Ishikawa (cell line): ENCODE data around the gene RUSC2.
A peak's percentile ranks its signal among the peaks of the same experiment; 100 is the strongest.

Experiments
- CEBPB ChIP-seq: IDR thresholded peaks from 2 replicates; pipeline ENCODE4 v1.6.1; 2012
- CREB1 ChIP-seq: IDR thresholded peaks from 2 replicates; pipeline ENCODE4 v1.6.1; 2012; ENCODE audit warnings: low read depth
- EGR1 ChIP-seq: IDR thresholded peaks from 2 replicates; pipeline ENCODE4 v1.6.1; 2012
- EP300 ChIP-seq: IDR thresholded peaks from 2 replicates; pipeline ENCODE4 v1.6.1; 2012; ENCODE audit warnings: borderline replicate concordance
- FOXM1 ChIP-seq: IDR thresholded peaks from 2 replicates; pipeline ENCODE4 v1.6.1; 2012; ENCODE audit warnings: low read depth, borderline replicate concordance
- MAX ChIP-seq: IDR thresholded peaks from 2 replicates; pipeline ENCODE4 v1.6.1; 2012
- NFIC ChIP-seq: IDR thresholded peaks from 2 replicates; pipeline ENCODE4 v1.6.1; 2012
- RAD21 ChIP-seq: IDR thresholded peaks from 2 replicates; pipeline ENCODE4 v1.6.1; 2012; ENCODE audit warnings: low read depth
- REST ChIP-seq: IDR thresholded peaks from 2 replicates; pipeline ENCODE4 v1.6.1; 2012; ENCODE audit warnings: low read depth, mild to moderate bottlenecking
- TAF1 ChIP-seq: IDR thresholded peaks from 2 replicates; pipeline ENCODE4 v1.6.1; 2012; ENCODE audit warnings: low read depth, mild to moderate bottlenecking
- TCF12 ChIP-seq: IDR thresholded peaks from 2 replicates; pipeline ENCODE4 v1.6.1; 2012; ENCODE audit warnings: low read depth
- TEAD4 ChIP-seq: IDR thresholded peaks from 2 replicates; pipeline ENCODE4 v1.6.1; 2012
- USF1 ChIP-seq: IDR thresholded peaks from 2 replicates; pipeline ENCODE4 v1.6.1; 2012
- YY1 ChIP-seq: IDR thresholded peaks from 2 replicates; pipeline ENCODE4 v1.6.1; 2012; ENCODE audit warnings: low read depth
- ZBTB7A ChIP-seq: IDR thresholded peaks from 2 replicates; pipeline ENCODE4 v1.6.1; 2012; ENCODE audit warnings: low read depth

The RUSC2 gene

GRCh38 chr9:35470894-35471293 lies 19.0 kb upstream of the RUSC2 start:
- TF ChIP-seq CREB1 (no peak), CEBPB (no peak), MAX (no peak), EP300 (no peak), FOXM1 (no peak), TEAD4 (no peak), USF1 (no peak), YY1 (no peak), RAD21 (no peak), NFIC (no peak), EGR1 (no peak), TAF1 (no peak), REST (no peak), ZBTB7A (no peak), TCF12 (no peak)

GRCh38 chr9:35476596-35476995 lies 13.3 kb upstream of the RUSC2 start:
- TF ChIP-seq REST: no peak

GRCh38 chr9:35477211-35477855 lies 12.6 kb upstream of the RUSC2 start:
- TF ChIP-seq RAD21: peak; percentile 97

- TF ChIP-seq TEAD4: no peak
- TF ChIP-seq NFIC: no peak
- TF ChIP-seq TAF1: no peak
- no peak for TF ChIP-seq MAX
- no peak for TF ChIP-seq ZBTB7A
- no peak for TF ChIP-seq REST
- no peak for TF ChIP-seq TCF12
- TF ChIP-seq USF1: no peak
- no peak for TF ChIP-seq CREB1
- no peak for TF ChIP-seq EGR1
- no peak for TF ChIP-seq EP300
- TF ChIP-seq CEBPB: no peak
- TF ChIP-seq FOXM1: no peak
- no peak for TF ChIP-seq RAD21
Measured at GRCh38 chr9:35478871-35479270, 11.0 kb upstream of the RUSC2 start.

- TF ChIP-seq EP300: no peak
- TF ChIP-seq TEAD4: no peak
- peak; percentile 41; the same call in 1 of the 2 replicates for TF ChIP-seq NFIC
- no peak for TF ChIP-seq ZBTB7A
- no peak for TF ChIP-seq CEBPB
- peak; percentile 97 for TF ChIP-seq RAD21
Measured at GRCh38 chr9:35481347-35481975, 8.4 kb upstream of the RUSC2 start.
